ENCODE measurements around the gene ZG16.
"Not testable (repeated sequence)": the region's sequence is repeated elsewhere in the genome, so short reads cannot be mapped to it uniquely, and the experiment has no call there.

Gene ZG16

GRCh38 chr16:29784901-29785500, 6.9 kb downstream of the ZG16 start:
- DNase-seq (ENCODE audit: insufficient read length, low spot score), result no peak
- no peak for TF ChIP-seq POLR2A (IDR thresholded peaks at IDR 0.05; ENCODE audit: low read depth, low read length)
- no peak for FAIRE-seq

GRCh38 chr16:29787155-29787554, 9.1 kb downstream of the ZG16 start:
- DNase-seq (ENCODE audit: insufficient read length, low spot score); FAIRE-seq: not testable (repeated sequence)

GRCh38 chr16:29789775-29790182, 11.7 kb downstream of the ZG16 start:
- no peak for FAIRE-seq
- TF ChIP-seq POLR2A (IDR thresholded peaks at IDR 0.05; ENCODE audit: low read depth, low read length), result no peak
- no peak for DNase-seq (ENCODE audit: insufficient read length, low spot score)

- FAIRE-seq (no peak), DNase-seq (ENCODE audit: insufficient read length, low spot score) (peak; percentile 95)
- peak; percentile 64 for TF ChIP-seq POLR2A (IDR thresholded peaks at IDR 0.05; ENCODE audit: low read depth, low read length)
Measured at GRCh38 chr16:29790183-29790948, 12.3 kb downstream of the ZG16 start, which contains the start of gene KIF22. KIF22 (plus strand) TSS chr16:29790751; CDS start chr16:29790760, 9 bp downstream.

- DNase-seq (ENCODE audit: insufficient read length, low spot score) (no peak), FAIRE-seq (no peak)
- TF ChIP-seq POLR2A (IDR thresholded peaks at IDR 0.05; ENCODE audit: low read depth, low read length), result no peak
Measured at GRCh38 chr16:29790949-29791844, 13.1 kb downstream of the ZG16 start.

GRCh38 chr16:29791845-29792807, 14.1 kb downstream of the ZG16 start:
- no peak for TF ChIP-seq POLR2A (IDR thresholded peaks at IDR 0.05; ENCODE audit: low read depth, low read length)
- DNase-seq (ENCODE audit: insufficient read length, low spot score), result no peak

DNA sequence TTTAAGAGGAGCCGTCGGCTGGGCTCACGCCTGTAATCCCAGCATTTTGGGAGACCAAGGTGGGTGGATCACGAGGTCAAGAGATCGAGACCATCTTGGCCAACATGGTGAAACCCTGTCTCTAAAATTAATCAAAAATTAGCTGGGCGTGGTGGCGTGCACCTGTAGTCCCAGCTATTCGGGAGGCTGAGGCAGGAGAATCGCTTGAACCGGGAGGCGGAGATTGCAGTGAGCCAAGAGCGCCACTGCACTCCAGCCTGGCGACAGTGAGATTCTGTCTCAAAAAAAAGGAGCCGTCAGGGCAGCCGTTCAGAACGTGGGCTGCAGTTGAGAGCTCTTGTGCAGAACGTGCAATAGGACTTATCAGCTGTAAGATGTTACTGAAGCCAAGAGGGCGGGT, 15.1 kb downstream of the ZG16 start:
- not testable (repeated sequence) for FAIRE-seq; DNase-seq (ENCODE audit: insufficient read length, low spot score)

More at GRCh38 chr16:29791845-29792807, 14.1 kb downstream of the ZG16 start:
- no peak for FAIRE-seq

- TF ChIP-seq POLR2A (IDR thresholded peaks at IDR 0.05; ENCODE audit: low read depth, low read length), result no peak
- no peak for FAIRE-seq
- DNase-seq (ENCODE audit: insufficient read length, low spot score), result no peak
Measured at GRCh38 chr16:29794231-29794710, 16.2 kb downstream of the ZG16 start.

DNA sequence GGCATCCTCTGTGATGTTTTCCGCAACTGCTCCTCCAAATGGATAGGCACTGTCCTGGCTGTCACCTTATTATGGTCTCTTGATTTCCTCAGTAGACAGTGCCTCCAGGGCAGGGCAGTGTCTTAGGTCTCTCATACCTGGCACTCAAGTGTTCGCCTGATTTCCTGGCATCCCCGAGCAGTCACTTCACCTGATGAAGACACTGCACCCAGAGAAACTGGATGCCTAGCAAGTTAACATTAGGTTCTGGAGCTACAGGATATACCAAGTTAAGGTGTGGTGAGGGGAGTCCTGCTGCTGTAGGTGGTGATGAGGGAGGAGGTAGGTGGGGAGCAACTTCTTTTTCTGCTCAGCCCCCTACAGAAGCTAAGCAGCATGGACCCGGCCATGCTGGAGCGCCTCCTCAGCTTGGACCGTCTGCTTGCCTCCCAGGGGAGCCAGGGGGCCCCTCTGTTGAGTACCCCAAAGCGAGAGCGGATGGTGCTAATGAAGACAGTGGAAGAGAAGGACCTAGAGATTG, 24.4 kb downstream of the ZG16 start:
- no peak; the same call in 1 of the 2 replicates for TF ChIP-seq POLR2A (IDR thresholded peaks at IDR 0.05; ENCODE audit: low read depth, low read length)
- no peak for FAIRE-seq

GRCh38 chr16:29804020-29804419, 26.0 kb downstream of the ZG16 start:
- DNase-seq (ENCODE audit: insufficient read length, low spot score), result no peak
- FAIRE-seq, result no peak
- TF ChIP-seq POLR2A (IDR thresholded peaks at IDR 0.05; ENCODE audit: low read depth, low read length), result no peak

More for the DNA sequence above, 24.4 kb downstream of the ZG16 start:
- no peak for DNase-seq (ENCODE audit: insufficient read length, low spot score)

DNA sequence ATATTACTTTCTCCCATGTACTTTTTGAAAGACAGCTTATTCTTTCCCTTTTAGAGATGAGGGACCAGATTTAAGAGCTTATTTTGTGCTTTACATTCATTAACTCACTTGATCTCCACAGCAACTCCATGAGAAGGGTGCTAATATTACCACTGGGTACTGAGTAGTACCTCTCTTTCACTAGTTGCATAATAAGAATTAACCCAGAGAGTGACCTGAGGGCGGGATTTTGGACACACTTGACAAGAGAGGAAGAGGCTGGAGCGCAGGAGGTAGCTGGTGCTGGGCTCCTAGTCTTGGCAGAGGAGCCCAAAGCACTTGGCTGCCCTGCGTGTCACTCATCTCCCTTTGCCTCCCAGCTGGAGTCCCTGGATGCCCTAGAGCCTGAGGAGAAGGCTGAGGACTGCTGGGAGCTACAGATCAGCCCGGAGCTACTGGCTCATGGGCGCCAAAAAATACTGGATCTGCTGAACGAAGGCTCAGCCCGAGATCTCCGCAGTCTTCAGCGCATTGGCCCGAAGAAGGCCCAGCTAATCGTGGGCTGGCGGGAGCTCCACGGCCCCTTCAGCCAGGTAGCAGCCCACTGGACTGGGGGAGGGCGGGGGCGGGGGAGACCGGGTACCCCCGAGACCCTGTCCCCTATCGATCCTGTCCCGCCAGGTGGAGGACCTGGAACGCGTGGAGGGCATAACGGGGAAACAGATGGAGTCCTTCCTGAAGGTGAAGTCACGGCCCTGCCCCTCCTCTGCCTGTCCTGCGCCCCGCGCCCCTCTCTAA, 26.6 kb downstream of the ZG16 start:
- no peak for FAIRE-seq
- DNase-seq (ENCODE audit: insufficient read length, low spot score), result peak; percentile 76
- TF ChIP-seq POLR2A (IDR thresholded peaks at IDR 0.05; ENCODE audit: low read depth, low read length), result no peak; the same call in 1 of the 2 replicates

Measured in H54 (cell line).